HG02885 (cell line): ENCODE data around the gene TAS1R2.

ENCODE experiments used
- ATAC-seq: cut with Tn5 transposase; IDR thresholded peaks from one replicate; pipeline ENCODE4 v1.9.1; 2021; ENCODE audit warnings: mild to moderate bottlenecking; ENCODE audit not compliant: unreplicated experiment, poor library complexity

Gene TAS1R2

DNA sequence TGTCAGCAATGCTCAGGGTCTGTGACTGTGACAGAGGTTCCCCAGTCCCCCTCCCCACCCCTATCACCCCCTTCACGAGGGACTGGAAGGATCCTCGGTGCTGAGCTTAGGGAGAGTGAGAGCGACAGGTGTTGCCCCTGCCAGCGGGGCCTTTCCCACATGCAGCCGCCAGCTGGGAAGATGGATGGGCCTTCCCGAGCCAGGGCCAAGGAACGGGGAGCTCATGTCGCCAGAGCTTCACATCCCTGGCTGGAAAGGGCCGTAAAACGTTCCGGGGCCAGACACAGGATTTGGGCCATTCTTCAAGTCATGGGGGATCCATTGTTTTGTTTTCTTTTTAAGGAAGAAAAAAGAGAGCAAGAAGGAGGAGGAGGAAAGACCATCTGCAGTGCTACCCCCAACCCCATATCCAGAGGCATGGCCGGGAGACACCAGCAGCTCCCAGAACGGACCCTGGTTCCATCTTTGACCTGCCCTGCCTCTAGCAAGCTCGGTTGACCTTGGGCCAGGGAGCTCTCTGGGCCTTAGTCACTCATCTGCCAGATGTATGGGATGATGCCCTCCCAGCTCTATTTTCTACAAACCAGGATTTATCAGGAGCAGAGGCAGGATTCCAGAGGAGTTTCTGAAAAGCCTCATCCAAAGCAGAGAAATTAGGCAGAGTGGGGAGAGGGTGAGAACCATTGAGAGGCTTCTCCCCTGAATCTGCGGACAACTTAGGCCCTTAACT is 54.1 kb downstream of the TAS1R2 start:
- ATAC-seq: no peak

DNA sequence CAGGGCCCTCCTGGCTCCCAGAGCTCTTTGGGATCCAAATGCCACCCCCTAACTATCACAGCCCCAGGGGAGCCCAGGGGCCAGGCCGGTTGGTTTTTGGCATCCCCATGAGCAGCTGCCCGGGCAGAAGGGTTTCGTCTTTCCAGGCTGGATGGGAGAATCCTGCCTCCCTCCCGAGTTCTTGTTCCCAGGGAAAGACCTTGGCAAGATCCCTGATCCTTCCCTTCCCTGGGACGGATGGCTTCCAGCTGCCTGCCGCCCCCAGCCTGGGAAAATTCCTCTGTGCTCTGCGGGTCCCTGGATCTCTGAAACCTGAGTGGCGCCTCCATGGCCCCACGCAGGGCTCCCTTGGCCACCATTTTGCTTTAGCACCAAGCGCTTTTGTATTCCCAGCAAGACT is 55.6 kb downstream of the TAS1R2 start:
- ATAC-seq: no peak

DNA sequence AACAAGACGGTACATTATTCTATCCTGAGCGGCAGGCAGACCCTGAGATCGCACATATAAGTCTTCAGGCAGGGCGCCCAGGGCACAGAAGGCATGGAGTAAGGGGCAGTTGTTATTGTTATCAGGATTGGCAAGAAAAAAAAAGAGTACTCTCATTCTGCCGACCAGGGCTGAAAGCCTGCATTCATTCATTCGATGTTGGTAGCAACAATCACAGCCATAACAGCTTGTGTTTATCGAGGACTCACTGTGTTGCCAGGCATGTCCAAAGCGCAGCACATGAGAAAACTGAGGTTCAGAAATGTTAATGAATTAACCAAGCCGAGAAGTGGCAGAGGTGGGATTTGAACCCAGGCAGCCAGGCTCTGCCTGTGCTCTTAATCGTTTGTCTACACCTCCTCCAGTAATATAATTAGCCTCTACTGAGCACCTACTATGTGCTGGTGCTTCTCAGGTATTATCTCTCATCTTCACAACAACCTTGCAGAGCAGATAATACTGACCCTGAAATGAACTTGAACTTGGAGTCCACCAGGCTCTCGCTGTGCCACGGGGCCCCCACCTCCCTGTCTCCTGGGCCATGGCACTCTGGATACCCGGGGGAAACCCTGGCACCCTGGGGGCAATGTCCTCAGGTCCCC is 56.2 kb downstream of the TAS1R2 start:
- no peak for ATAC-seq

DNA sequence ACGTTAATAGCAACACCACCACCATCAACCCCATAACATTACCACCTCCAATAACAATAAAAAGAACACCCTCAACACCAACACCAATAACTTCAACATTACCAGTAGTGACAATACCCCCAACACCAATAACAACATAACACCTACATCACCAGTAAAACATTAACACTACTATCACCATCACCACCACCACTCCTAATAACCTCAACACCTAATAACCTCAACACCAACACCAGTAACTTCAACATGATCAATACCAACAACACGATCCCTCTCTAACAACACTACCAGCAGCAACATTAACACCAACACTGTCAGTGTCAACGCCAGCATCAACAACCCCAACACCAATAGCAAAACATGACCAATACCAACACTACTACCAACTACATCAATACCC is 57.2 kb downstream of the TAS1R2 start:
- no peak for ATAC-seq

DNA sequence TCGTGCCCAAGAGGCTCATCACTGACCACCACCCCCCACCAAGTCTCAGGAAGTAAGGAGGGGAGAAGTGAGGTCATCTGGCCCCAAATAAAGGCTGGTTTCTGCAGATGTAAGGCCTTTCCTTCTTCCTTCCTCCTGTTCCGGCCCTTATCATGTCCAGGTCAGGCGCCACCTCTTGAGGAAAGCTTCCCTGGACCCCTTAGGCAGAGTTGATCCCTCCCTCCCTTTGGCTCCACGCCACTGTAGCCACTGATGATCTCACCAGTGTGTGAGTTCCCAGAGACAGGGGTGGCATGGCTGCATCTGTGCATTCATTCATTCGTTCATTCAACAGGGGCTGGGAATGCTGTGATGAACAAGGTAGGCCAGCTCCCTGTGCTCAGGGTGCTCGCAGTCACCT is 59.2 kb downstream of the TAS1R2 start:
- no peak for ATAC-seq

DNA sequence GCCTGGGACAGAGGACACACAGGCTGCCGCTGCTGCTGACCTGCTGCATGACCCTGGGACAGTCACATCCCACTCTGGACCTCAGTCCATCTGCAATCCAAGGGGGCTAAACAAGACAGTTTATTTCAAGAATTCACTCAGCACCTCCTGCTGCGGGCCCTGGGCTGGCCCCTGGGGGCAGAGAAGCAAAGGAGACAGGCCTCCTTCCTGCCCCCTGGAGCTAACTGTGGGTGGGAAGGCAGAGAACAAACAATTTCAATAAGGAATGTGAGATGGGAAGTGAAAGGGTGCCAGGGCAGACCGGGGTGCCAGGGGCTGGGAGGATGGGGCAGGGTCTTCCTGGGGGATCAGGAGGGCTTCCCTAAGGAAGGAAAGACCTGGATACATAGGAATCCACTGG is 60.0 kb downstream of the TAS1R2 start:
- no peak for ATAC-seq

DNA sequence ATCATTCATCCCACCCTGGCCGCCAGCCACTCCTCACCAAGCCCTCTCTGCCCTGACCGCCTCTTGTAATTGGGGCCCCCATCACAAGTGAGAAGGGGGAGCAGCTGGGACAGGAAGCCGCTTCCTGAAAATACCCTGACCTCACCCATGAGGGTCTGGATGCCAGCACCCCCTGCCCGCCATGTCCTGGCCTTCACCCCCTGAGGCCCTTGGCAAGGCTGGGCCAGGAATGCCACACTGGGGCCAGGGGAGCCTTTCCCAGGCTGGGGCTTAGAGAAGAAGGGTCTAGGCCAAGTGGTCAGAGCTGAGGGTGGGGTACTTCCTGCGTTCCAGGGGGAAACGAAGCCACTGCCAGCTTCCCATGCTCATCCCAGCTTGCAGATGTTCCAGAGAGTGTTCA is 60.5 kb downstream of the TAS1R2 start:
- no peak for ATAC-seq

DNA sequence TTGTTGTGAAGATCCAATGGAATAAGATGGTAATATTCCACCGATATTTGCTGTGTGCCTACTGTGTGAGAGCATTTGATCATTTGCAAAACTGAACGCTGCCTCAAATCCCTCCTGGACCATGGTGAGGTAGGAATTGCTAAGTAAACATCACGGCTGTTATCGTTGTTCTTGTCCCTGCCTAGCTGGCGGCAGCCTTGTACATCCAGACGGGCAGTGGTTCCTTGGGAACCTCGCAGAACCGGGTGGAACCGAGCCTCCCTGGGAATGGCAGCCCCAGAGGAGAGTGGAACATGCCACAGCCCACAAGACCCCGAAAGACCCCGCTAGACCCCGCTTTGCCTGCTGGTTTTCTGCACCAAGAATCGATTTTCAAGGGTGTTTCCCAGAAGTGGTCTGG is 60.9 kb downstream of the TAS1R2 start:
- no peak for ATAC-seq

DNA sequence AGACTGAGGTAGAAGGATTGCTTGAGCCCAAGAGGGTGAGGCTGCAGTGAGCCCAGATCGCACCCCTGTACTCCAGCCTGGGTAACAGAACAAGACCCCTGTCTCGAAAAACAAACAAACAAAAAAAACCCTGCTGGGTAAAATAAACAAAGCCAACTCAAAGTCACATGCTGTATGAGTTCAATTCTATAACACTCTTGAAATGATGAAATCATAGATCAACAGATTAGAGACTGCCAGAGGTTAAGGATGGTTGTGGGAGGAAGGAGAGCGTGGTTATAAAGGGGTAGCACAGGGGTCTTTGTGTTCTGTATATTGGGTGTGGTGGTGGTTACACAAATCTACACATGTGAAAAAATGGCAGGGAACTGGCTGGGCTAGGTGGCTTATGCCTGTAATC is 62.5 kb downstream of the TAS1R2 start:
- no peak for ATAC-seq

DNA sequence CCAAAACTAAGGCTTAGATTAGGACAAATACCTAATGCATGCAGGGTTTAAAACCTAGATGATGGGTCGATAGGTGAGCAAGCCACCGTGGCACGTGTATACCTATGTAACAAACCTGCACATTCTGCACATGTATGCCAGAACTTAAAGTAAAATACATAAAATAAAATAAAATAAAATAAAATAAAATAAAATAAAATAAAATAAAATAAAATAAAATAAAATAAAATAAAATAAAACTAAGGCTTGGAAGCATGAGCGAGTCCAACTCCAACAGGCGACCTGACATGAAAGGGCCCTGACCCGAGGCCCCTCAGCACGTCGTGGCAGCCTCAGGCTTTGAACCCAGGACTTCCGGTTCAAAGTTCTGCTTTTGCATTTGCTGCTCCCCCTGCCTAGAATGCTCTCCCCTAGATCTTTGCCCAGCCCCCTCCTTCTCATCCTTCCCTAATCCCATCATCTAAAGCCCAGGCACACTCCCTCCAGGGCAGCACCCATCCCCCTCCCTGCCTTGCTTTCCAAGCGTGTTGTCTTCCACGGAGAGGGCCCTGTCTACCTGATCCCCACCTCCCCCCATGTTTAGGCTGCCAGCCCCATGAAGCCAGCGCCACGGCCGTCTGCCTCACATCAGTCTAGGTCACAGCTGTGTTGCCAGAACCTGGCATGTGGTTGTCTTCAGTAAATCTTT is 64.3 kb downstream of the TAS1R2 start:
- no peak for ATAC-seq

DNA sequence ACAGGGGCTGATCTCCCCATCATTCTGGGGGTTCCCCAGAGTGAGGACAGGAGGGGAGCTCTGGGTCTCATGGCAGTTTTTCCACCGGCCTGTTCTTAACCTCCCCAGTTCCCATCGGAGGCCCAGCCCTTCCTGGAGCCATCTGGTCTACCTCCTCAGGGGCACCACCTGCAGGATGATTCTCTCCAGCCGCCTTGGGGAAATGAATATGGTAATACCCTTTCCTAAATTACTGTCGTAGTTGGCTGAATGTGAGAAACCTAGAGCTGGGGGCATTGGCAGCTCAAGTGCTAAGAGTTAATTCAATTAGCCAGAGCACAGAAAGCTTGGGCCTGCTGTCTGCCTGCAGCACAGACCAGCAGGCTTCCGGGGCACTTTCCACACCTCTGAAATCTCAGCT is 64.9 kb downstream of the TAS1R2 start:
- no peak for ATAC-seq

DNA sequence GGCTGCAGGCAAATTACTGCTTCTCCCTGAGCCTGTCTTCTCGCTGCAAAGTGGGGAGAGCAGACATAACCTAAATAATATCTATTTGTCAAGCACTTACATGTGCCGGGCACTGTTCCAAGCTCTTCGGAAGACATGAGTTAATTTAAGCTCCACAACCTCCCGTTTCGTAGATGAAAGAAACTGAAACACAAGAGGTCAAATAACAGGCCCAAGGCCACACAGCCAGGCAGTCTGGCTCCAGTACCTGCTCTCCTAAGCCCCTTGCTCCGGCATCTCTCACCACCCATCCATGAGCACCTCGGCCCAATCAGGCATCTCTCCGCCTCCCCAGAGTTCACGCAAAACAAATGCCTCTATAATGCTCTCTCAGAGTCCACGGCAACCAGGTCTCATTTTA is 65.4 kb downstream of the TAS1R2 start:
- ATAC-seq: no peak

DNA sequence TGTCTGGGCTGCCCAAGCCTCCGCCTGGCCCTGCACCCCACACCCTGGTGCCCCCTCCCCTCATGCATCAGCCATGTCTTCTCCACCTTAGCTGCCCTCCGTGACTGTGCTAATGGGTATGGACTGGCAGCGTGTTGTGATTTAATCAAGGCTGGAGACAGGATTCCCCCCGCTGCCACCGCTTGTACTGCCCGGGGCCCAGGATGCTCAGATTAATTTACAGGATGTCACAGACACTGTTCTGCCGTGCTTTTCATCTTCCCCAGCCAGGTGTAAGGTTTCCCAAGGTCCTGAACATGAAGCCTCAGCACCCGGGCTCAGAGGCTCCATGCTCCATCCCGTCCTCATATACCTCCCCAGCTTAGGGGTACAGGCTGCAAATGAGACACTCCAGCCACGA is 66.3 kb downstream of the TAS1R2 start:
- no peak for ATAC-seq

DNA sequence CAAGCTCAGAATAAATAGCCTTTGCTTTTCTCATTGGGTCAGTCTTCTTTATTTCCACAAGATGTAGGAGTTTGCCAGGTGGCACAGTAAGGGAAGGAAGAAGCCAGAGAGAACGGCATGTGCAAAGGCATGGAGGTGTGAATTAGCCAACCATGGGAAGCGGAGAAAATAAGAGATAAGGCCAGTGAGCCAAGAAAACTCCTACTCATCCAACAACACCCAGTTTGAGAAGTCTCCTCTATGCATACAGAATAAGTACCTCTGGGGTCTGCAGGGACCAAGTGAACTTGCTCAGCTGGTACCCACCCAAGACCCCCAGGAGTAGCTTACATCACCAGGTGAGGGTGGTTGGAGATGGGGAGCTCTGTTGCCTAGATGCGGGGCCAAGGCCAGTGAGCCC is 66.7 kb downstream of the TAS1R2 start:
- ATAC-seq: no peak
